ENCODE results near the gene C4A.
A peak's percentile ranks its signal among the peaks of the same experiment; 100 is the strongest.

The C4A gene

GRCh38 chr6:31968791-31969711 lies 12.8 kb upstream of the C4A start:
- Histone ChIP-seq H3K27me3 (ENCODE audit: insufficient read depth, insufficient read length) (no peaks in the 10 kb centered on the region), H3K36me3 (ENCODE audit: insufficient read depth, insufficient read length, low read length) (peaks cover 70% of the 10 kb centered on the region), H3K4me3 (ENCODE audit: insufficient read length, low read depth) (no peak overlapping the region), H3K9me3 (ENCODE audit: insufficient read depth, low read length) (no peaks in the 10 kb centered on the region), H3K9ac (ENCODE audit: insufficient read length, low read depth) (no peak overlapping the region), H3K4me1 (ENCODE audit: insufficient read depth, insufficient read length) (no peaks in the 10 kb centered on the region)
- no peak for DNase-seq (ENCODE audit: low read depth, low spot score)
- TF ChIP-seq SUZ12 (IDR thresholded peaks at IDR 0.05; ENCODE audit: extremely low read depth, insufficient read depth, insufficient read length): no peak
- no peak for TF ChIP-seq ZNF274 (IDR thresholded peaks at IDR 0.05; ENCODE audit: low read depth, low read length)
- no peak for TF ChIP-seq YY1 (IDR thresholded peaks at IDR 0.05; ENCODE audit: insufficient read depth, insufficient read length)

- no peak overlapping the region for H3K4me3 ChIP-seq (ENCODE audit: insufficient read length, low read depth)
- H3K27me3 ChIP-seq (ENCODE audit: insufficient read depth, insufficient read length): no peaks in the 10 kb centered on the region
- TF ChIP-seq SUZ12 (IDR thresholded peaks at IDR 0.05; ENCODE audit: extremely low read depth, insufficient read depth, insufficient read length) (no peak), YY1 (IDR thresholded peaks at IDR 0.05; ENCODE audit: insufficient read depth, insufficient read length) (no peak), ZNF274 (IDR thresholded peaks at IDR 0.05; ENCODE audit: low read depth, low read length) (no peak)
- H3K4me1 ChIP-seq (ENCODE audit: insufficient read depth, insufficient read length): no peaks in the 10 kb centered on the region
- no peak for DNase-seq (ENCODE audit: low read depth, low spot score)
- peaks cover 67% of the 10 kb centered on the region for H3K36me3 ChIP-seq (ENCODE audit: insufficient read depth, insufficient read length, low read length)
- no peak overlapping the region for H3K9ac ChIP-seq (ENCODE audit: insufficient read length, low read depth)
- no peaks in the 10 kb centered on the region for H3K9me3 ChIP-seq (ENCODE audit: insufficient read depth, low read length)
Measured at GRCh38 chr6:31969712-31970603, 11.9 kb upstream of the C4A start.

- Histone ChIP-seq H3K9me3 (ENCODE audit: insufficient read depth, low read length) (no peaks in the 10 kb centered on the region), H3K27me3 (ENCODE audit: insufficient read depth, insufficient read length) (no peaks in the 10 kb centered on the region), H3K36me3 (ENCODE audit: insufficient read depth, insufficient read length, low read length) (peaks cover 59% of the 10 kb centered on the region), H3K4me3 (ENCODE audit: insufficient read length, low read depth) (no peak overlapping the region), H3K9ac (ENCODE audit: insufficient read length, low read depth) (no peak overlapping the region), H3K4me1 (ENCODE audit: insufficient read depth, insufficient read length) (no peaks in the 10 kb centered on the region)
- TF ChIP-seq ZNF274 (IDR thresholded peaks at IDR 0.05; ENCODE audit: low read depth, low read length): no peak
- TF ChIP-seq SUZ12 (IDR thresholded peaks at IDR 0.05; ENCODE audit: extremely low read depth, insufficient read depth, insufficient read length): no peak
- TF ChIP-seq YY1 (IDR thresholded peaks at IDR 0.05; ENCODE audit: insufficient read depth, insufficient read length): no peak
- DNase-seq (ENCODE audit: low read depth, low spot score): no peak
Measured at GRCh38 chr6:31970604-31971271, 11.1 kb upstream of the C4A start.

GRCh38 chr6:31971279-31971992 lies 10.4 kb upstream of the C4A start:
- Histone ChIP-seq H3K36me3 (ENCODE audit: insufficient read depth, insufficient read length, low read length) (peaks cover 52% of the 10 kb centered on the region), H3K9ac (ENCODE audit: insufficient read length, low read depth) (peak overlapping the region; percentile 74), H3K27me3 (ENCODE audit: insufficient read depth, insufficient read length) (no peaks in the 10 kb centered on the region), H3K4me3 (ENCODE audit: insufficient read length, low read depth) (peak overlapping the region; percentile 76), H3K9me3 (ENCODE audit: insufficient read depth, low read length) (no peaks in the 10 kb centered on the region; the same call in 1 of the 2 replicates), H3K4me1 (ENCODE audit: insufficient read depth, insufficient read length) (no peaks in the 10 kb centered on the region)
- TF ChIP-seq YY1 (IDR thresholded peaks at IDR 0.05; ENCODE audit: insufficient read depth, insufficient read length): no peak
- no peak for TF ChIP-seq SUZ12 (IDR thresholded peaks at IDR 0.05; ENCODE audit: extremely low read depth, insufficient read depth, insufficient read length)
- no peak for TF ChIP-seq ZNF274 (IDR thresholded peaks at IDR 0.05; ENCODE audit: low read depth, low read length)
- no peak for DNase-seq (ENCODE audit: low read depth, low spot score)

GRCh38 chr6:31971993-31972708 lies 9.7 kb upstream of the C4A start, which contains the start of gene DXO:
DXO (minus strand) TSS chr6:31972138; CDS start chr6:31971675, 463 bp downstream.
- Histone ChIP-seq H3K9ac (ENCODE audit: insufficient read length, low read depth) (peak within 1 kb of the TSS; percentile 79), H3K4me3 (ENCODE audit: insufficient read length, low read depth) (peak within 1 kb of the TSS; percentile 76), H3K27me3 (ENCODE audit: insufficient read depth, insufficient read length) (no peaks in the 10 kb centered on the region), H3K36me3 (ENCODE audit: insufficient read depth, insufficient read length, low read length) (peaks cover 45% of the 10 kb centered on the region), H3K4me1 (ENCODE audit: insufficient read depth, insufficient read length) (no peaks in the 10 kb centered on the region), H3K9me3 (ENCODE audit: insufficient read depth, low read length) (peaks cover 5% of the 10 kb centered on the region; the same call in 1 of the 2 replicates)
- TF ChIP-seq YY1 (IDR thresholded peaks at IDR 0.05; ENCODE audit: insufficient read depth, insufficient read length) (no peak), ZNF274 (IDR thresholded peaks at IDR 0.05; ENCODE audit: low read depth, low read length) (no peak), SUZ12 (IDR thresholded peaks at IDR 0.05; ENCODE audit: extremely low read depth, insufficient read depth, insufficient read length) (no peak)
- peak; percentile 92 for DNase-seq (ENCODE audit: low read depth, low spot score)
